GM23248 (cell line): ENCODE measurements around the gene COQ4.

ENCODE experiments used
- EZH2 ChIP-seq: fragments of 200-600 bp; sonication (generic); IDR thresholded peaks from 2 replicates; pipeline ENCODE4 v1.6.1; 2018; ENCODE audit warnings: antibody characterized with exemption, mild to moderate bottlenecking; ENCODE audit not compliant: insufficient read depth, poor library complexity, severe bottlenecking
- EZH2phosphoT487 ChIP-seq: fragments of 200-600 bp; sonication (generic); IDR thresholded peaks from 2 replicates; pipeline ENCODE4 v1.6.1; 2018; ENCODE audit warnings: antibody characterized with exemption, moderate library complexity, mild to moderate bottlenecking, low read depth; ENCODE audit not compliant: insufficient read depth

DNA sequence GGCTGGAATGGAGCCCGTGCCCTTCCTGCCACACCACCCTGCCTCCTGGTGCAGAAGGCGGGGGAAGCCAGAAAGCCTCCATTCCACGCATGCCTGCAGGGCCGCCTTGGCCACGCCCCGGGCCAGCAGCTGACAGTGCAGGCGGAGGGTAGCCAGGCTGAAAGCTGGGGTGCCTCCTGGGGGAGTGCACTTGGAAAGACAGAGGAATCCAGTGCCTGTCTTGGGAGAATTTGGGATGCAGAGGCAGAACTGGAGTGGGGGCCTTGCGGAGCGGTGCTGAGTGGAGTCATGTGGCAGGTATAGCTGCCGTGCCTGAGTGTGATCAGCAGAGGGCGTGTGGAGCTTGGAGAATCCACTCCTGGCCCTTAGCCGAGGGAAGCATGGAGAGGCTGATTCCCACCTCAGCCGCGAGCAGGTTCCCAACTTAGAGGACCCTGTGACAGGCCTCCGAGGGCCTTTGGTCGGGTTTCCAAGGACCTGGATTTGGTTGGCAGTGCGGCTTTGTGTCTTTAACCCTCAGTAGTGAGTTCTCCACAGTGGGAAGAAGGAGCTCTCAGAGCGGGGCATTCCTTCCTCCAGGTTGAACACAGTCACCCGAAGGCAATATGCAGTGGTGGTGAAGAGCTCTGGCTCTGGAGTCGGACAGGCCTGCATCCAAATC is 39.5 kb downstream of the COQ4 start:
- TF ChIP-seq EZH2 = no peak
- no peak for TF ChIP-seq EZH2phosphoT487
